ENCODE data around the gene WHRN.

Gene WHRN

DNA sequence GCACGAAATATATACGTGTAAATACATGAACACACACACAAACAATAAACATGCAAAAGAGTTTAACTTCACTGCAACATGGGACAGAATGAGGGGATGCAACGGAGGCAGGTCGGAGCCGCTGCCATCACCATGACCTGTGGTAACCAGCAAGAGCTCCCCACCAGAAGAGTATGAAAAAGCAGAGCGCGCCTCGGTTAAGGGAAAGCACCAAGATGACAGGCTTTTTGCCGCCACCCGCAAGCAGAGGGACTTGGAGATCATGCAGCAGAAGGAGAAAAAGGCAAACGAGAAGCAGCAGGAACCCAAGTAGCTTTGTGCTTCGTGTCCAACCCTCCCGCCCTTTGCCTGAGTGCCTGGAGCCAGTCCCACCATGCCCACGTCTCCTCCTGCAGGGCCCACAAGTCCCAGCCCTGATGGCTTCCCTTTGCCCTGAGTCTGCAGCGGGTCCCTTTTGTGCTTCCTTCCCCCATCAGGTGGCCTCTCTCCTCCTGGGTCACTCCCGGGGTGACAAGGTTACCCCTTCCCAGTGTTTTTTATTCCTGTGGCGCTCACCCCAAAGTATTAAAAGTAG lies 13.8 kb downstream of the WHRN start:
- no peak for DNase-seq (ENCODE audit: low spot score)

DNA sequence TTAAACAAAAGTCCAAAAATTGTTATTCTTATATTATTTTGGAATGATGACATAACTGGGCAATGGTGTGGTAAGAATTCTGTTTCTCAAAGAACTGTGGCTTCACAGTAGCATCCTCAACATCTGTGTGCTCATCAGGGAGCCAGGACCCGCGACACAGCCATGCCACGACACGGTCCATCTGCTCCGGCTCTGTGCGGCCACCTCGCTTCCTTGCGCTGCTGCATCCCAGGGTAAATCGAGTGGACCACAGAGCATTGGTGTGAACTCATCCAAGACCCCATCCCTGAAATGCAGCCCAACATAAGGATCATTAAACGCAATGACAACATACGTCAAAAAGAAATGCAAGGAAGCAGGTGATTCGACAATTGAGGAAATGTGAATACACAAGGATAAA lies 15.3 kb downstream of the WHRN start:
- no peak for DNase-seq (ENCODE audit: low spot score)

GRCh38 chr9:114488398-114489129 lies 16.7 kb downstream of the WHRN start:
- no peak for DNase-seq (ENCODE audit: low spot score)

GRCh38 chr9:114487607-114488300 lies 17.5 kb downstream of the WHRN start:
- peak; percentile 57 for DNase-seq (ENCODE audit: low spot score)

GRCh38 chr9:114486205-114486963 lies 18.9 kb downstream of the WHRN start:
- DNase-seq (ENCODE audit: low spot score): no peak

- peak; percentile 54 for DNase-seq (ENCODE audit: low spot score)
Measured at GRCh38 chr9:114484854-114485443, 20.3 kb downstream of the WHRN start.

DNA sequence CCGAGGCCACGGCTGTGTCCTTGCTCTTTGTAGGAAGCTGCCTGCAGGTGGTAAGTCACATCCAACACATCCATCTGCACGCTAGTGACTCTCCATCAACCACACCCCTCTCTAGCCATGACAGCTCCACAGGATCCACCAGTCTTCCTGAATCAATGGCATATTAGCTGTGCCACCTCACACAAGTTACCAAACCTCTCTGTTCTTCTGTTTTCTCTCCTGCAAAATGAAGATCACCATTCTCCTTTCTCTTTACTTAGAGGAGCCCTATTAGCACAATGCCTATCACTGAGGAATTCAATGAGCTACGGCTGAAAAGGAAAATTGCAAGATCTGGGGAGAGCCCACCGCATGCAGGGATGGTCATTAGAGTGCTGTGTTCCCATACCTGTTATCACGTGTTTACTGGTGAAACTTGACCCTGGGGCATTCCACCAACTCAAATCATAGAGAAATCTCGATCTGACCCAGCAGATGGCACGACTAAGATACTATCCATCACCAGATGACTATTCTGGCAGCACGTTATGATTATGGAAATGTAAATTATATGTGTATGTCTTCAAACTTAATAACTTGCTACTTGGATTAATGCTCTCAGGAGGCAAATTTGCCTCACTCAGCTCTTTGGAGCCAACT lies 20.9 kb downstream of the WHRN start:
- DNase-seq (ENCODE audit: low spot score): no peak

DNA sequence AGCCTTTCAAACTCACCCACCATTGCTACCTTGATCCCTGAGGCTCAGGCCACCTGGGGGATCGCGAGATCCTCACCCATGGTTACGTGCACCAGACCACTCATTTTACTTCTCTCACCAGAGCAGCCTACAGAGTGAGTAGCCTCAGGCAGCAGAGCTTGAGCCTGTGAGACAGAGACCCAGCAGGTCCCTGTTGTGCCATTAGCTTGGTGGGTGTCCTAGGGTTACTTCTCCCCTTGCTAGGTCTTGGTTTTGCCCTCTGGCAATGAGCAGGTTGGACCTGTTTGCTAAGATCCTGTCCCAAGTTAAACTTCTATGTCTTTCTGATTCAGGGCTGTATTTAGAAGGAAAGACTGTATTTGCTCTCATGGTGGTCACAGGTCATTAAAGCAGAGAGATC lies 21.8 kb downstream of the WHRN start:
- no peak for DNase-seq (ENCODE audit: low spot score)

- DNase-seq (ENCODE audit: low spot score): no peak
Measured at GRCh38 chr9:114482593-114482992, 22.7 kb downstream of the WHRN start.

DNA sequence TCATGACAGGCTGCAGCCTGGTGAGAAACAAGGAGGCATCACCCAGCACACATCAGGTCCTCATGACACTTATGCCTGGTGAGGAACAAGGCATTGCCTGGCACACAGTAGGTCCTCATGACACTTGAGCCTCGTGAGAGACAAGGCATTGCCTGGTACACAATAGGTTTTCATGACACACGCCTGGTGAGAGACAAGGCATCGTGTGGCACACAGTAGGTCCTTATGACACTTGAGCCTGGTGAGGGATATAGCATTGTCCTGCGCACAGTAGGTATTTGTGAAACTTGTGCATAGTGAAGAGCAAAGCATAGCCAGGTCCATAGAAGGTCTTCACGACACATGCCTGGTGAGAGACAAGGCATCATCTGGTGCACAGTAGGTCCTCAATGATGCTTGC lies 23.5 kb downstream of the WHRN start:
- no peak for DNase-seq (ENCODE audit: low spot score)

- DNase-seq (ENCODE audit: low spot score): no peak
Measured at GRCh38 chr9:114480746-114481435, 24.4 kb downstream of the WHRN start.

DNA sequence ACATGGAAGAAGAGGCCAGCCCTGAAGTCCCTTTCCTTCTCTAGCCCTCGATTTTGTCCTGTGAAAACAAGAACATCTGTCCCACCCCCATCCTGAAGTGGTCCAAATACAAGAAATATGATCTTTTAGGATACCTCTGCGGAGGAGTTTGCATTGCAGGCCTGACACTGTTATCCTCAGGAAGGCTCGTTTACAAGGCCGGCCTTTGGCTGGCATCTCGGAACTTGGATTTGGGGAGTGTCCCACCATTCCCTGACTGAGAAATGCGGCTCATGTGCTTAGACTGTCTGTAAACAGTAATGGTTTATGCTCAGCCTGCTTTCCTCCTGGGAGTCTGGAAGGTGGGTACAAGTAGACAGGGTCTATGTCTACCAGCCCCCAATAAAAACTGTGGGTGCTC lies 26.4 kb downstream of the WHRN start:
- DNase-seq (ENCODE audit: low spot score): no peak

DNA sequence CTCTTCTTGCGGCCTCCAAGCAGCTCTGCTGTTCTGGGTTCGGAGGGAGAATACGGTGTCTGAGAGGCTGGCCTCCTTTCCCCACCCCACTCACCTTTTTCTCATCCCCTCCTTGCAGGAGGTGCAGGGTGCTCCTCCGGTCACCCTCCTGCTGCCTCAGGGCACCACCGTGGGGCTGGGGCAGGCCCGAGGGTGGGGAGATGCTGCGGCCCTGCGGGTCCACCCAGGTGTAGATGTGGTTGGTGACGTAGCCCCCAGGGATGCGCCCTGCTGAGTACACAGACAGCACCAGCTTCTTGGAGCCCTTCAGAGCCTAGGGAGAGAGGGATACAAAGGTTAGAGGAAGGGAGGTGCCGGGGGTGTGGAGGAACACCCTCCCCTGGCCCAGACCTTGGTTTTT lies 26.8 kb downstream of the WHRN start:
- no peak for DNase-seq (ENCODE audit: low spot score)

DNA sequence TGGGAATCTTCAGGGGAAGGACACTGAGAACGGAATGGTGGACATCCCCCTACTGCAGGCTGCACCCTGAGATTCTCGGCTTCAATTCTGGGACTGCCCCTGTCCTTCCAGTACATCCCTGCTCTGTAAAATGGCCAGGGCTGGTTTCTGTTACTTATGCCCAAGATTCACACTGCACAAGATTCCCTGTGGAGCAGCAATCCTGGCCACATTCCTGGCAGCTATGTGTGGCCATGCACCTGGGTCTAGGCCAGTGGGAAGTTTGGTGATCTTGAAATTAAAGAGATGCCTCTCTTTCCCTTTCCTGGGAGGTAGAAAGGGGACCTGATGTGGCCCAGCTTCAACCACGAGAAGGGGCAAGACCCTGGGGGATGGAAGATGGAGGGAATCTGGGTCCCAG lies 27.6 kb downstream of the WHRN start:
- DNase-seq (ENCODE audit: low spot score): no peak

DNA sequence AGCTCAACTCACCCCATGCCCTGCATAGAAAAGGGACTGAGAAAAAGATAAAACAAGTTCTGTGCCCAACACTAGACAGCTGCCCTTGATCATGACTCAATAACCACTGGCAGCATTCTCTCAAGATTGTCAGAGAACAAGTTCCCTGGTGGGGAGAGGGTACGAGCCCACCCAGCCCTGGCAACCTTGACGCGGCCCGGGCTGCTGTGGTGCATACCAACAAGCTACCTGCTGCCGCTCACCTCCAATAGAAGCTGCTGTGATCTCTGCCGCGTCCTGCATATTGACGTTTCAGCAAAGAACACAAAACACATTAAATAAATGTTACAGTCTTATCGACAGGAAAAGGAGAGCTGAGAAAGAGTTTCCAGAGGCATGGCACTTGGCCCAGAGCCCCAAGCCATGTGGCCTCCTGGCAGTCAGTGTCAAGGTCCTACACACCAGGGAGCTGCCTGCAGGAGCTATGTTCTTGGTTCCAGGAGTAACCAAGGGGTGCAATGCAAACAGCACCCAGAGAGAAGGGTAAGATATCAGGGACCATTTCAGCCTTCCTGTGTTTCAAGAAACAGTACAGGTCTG lies 28.3 kb downstream of the WHRN start:
- DNase-seq (ENCODE audit: low spot score): no peak

- DNase-seq (ENCODE audit: low spot score): no peak
Measured at GRCh38 chr9:114475412-114476135, 29.7 kb downstream of the WHRN start.

DNA sequence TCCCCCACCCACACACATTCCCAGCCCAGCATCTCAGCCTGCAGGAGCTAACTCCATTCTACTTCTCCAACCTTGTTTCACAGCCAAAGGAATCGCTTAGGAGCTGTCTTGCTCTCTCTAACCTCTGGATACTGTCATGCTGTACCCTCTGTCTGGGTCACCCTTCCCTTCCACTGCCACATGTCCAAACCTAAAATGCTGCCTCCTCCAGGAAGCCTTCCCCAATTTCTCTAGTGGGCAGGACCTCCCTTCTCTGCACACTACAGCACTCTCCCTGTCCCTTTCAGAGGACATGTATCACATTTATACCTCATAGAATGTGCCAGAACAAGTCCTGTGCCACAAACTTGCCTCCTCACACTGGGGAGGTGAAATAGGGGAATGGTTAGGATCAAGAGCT lies 30.8 kb downstream of the WHRN start:
- no peak for DNase-seq (ENCODE audit: low spot score)

- DNase-seq (ENCODE audit: low spot score): no peak
Measured at GRCh38 chr9:114473447-114473801, 31.8 kb downstream of the WHRN start.

DNA sequence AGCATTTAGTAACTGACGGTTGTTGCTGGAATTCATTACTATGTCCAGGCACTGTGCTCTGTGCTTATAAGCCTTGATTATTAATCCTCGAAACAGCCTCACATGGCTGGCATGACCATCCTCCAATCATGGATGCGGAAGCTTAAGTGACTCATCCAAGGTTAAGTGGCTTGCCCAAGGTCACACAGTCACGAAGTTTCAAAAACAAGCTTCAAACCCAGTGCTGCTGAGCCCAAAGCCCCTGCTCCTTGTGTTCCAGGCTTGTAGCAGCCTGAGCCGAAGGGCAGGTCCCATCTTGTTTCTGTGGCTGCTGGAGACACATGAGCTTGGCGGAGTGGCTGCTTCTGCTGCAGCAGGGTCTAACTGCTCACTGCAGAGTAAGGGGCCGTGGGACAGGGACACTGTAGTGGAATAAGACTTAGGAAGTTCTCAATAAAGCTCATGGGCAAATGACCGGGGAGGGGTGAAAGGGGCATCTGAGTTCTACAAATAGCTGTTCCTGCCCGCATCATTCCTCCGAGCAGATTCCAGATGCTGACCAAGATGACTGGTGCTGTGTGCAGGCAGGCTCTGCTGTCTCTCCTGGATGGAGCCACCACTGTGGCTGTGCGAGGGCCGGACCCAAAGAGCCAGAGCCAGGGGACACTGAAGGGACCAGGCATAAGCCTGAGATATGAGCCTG lies 32.4 kb downstream of the WHRN start:
- DNase-seq (ENCODE audit: low spot score): no peak

- DNase-seq (ENCODE audit: low spot score): no peak
Measured at GRCh38 chr9:114471157-114471556, 34.1 kb downstream of the WHRN start.
